ENCODE data around the gene PIMREG. TPM values are rescaled to one million over a fixed set of nuclear protein-coding genes. Genes with fewer than 3 reads are reported as not detected.

The PIMREG gene
- total and polyA plus RNA-seq, 3 donors from 2014 or later, result 0.73 to 1.8 (median 1.3) TPM

DNA sequence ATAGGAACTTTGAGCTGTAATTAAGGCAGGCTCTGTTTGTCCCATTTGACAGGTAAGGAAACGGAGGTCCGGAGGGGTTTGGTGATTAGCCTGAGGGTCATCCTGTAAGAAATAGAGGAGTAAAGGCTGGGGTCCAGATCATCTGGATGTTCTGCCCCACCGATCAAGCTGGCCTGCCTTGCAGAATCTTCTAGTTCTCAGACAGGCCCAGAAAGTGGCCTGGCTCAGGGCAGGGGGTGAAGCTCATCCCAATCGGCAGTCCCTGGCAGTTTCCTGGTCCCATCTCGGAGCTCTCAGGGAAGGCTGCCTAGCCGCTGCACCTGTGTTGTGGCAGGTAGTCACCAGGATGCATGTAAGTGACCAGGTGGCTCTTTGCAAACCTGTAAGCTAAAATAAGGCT lies 4.2 kb downstream of the PIMREG start:
- no peak for DNase-seq
- no peaks in the 10 kb centered on the region for H3K27me3 ChIP-seq
- H3K4me1 ChIP-seq, result peaks cover 10% of the 10 kb centered on the region
- intact Hi-C loops (cut with DNase I; ENCODE audit: low total_unique reads), result no loop called here
- WGBS, 2 donors, result 93 to 95% methylated on average over 4 to 6 of the region's 6 CpGs
- no peaks in the 10 kb centered on the region for H3K9me3 ChIP-seq
- H3K27ac ChIP-seq, result no peak overlapping the region
- TF ChIP-seq POLR2A (IDR thresholded peaks at IDR 0.05), result no peak
- TF ChIP-seq, protein P1, sequence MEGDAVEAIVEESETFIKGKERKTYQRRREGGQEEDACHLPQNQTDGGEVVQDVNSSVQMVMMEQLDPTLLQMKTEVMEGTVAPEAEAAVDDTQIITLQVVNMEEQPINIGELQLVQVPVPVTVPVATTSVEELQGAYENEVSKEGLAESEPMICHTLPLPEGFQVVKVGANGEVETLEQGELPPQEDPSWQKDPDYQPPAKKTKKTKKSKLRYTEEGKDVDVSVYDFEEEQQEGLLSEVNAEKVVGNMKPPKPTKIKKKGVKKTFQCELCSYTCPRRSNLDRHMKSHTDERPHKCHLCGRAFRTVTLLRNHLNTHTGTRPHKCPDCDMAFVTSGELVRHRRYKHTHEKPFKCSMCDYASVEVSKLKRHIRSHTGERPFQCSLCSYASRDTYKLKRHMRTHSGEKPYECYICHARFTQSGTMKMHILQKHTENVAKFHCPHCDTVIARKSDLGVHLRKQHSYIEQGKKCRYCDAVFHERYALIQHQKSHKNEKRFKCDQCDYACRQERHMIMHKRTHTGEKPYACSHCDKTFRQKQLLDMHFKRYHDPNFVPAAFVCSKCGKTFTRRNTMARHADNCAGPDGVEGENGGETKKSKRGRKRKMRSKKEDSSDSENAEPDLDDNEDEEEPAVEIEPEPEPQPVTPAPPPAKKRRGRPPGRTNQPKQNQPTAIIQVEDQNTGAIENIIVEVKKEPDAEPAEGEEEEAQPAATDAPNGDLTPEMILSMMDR (IDR thresholded peaks at IDR 0.05), result no peak
- H3K4me3 ChIP-seq, result no peak overlapping the region
- H3K36me3 ChIP-seq (ENCODE audit: low read depth, missing control alignments), result no peaks in the 10 kb centered on the region

DNA sequence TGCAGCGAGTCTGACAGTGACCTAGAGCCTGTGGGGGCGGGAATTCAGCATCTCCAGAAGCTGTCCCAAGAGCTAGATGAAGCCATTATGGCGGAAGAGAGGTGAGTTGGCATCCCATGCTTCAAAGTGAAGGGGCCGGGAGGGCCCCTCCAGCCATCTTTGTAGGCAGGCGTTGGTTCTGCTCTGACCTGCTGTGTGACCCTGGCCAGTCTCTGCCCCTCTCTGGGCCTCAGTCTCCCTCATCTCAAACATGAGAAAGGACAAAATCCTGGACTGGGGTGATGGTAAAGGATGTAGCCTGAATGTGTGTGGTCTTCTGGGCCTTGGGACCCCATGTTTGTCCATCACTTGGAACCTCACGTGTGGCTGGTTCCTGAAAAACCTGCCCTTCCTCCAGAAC lies 5.1 kb downstream of the PIMREG start:
- H3K4me3 ChIP-seq, result no peak overlapping the region
- 96 to 100% methylated on average over 5 to 6 of the region's 6 CpGs for WGBS, 2 donors
- intact Hi-C loops (cut with DNase I; ENCODE audit: low total_unique reads), result no loop called here

DNA sequence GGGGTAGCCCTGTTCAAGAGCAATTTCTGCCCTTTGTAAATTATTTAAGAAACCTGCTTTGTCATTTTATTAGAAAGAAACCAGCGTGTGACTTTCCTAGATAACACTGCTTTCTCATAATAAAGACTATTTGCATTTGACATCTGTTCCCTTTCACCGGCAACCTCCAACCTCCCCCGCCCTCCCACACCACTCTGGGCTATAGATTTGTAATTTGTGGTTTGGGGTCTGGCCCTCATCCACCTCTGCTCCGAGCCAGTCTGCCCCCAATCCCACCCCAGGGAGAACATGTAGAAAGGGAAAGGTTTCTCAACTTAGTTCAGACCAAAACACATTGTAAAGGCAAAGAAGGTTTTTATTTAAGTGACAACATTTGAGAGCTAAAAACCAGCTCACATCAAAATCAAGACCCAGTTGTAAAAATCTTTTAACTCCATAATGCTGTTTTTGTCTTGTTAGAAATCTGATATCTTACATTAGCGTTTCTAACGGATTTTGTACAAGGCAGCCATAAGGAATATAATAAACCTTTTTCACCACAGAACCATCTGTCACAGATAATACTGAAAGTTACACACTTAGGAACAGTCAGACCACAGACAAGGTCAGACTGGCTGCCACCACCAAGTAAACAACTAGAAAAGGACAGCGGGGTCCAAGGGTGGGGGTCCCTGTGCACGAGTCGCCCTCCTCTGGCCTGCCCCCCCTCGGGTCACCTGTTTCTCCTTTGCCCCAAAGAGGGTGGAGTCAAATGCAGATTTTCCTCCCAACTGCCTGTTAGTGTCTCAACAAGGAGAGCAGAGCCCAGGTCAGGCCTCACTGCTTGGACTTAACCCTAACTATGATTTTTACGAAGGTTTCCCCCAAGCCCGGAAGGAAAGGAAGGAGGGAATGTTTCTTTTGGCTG lies 6.9 kb downstream of the PIMREG start:
- intact Hi-C loops (cut with DNase I; ENCODE audit: low total_unique reads), result no loop called here
- TF ChIP-seq, protein P1 (IDR thresholded peaks at IDR 0.05), result no peak
- TF ChIP-seq POLR2A (IDR thresholded peaks at IDR 0.05), result no peak
- 27 to 47% methylated on average over 12 of the region's 12 CpGs for WGBS, 2 donors

More for the DNA sequence above, 5.1 kb downstream of the PIMREG start:
- H3K36me3 ChIP-seq (ENCODE audit: low read depth, missing control alignments), result no peaks in the 10 kb centered on the region
- no peak overlapping the region for H3K27ac ChIP-seq
- no peak for DNase-seq
- H3K9me3 ChIP-seq, result no peaks in the 10 kb centered on the region
- H3K27me3 ChIP-seq, result no peaks in the 10 kb centered on the region
- peaks cover 10% of the 10 kb centered on the region for H3K4me1 ChIP-seq
- TF ChIP-seq POLR2A (IDR thresholded peaks at IDR 0.05), result no peak
- TF ChIP-seq, protein P1 (IDR thresholded peaks at IDR 0.05), result no peak

DNA sequence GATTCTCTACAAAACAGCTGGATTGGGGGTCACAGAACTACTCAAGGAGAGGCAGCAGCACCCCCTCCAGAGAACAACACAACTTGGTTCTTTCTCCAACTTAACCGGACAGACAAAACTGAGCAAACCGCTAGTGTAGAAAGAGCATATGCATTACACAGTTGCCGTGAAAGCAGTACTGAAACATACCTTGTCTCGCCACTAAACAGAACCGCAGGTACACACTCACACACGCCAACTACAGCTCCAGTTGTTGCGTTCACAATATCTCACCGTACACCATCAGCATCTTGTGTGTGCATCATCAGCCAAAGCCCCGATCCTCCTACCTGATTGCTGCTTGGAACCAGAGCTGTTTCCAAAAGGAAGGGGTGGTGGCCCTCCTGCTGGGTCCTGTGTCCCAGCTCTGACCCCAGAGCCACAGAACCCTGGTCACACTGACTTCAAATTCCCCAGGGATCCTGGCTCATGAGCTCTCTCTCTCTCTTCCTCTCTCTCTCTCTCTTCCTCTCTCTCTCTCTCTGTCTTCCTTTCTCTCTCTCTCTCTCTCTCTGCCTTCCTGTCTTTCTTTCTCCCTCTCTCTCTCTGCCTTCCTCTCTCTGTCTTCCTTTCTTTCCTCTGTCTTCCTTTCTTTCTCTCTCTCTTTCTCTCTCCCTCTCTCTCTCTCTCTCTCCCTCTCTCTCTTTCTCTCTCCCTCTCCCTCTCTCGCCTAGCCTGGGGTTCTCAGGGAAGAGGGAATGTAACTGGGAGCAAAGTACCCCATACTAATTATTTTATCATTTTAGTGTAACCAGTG lies 8.4 kb downstream of the PIMREG start:
- WGBS, 2 donors, result 79 to 89% methylated on average over 10 of the region's 10 CpGs
- Histone ChIP-seq H3K9me3 (no peaks in the 10 kb centered on the region), H3K4me3 (no peak overlapping the region), H3K27me3 (no peaks in the 10 kb centered on the region), H3K4me1 (peaks cover 10% of the 10 kb centered on the region), H3K27ac (no peak overlapping the region), H3K36me3 (ENCODE audit: low read depth, missing control alignments) (no peaks in the 10 kb centered on the region)
- intact Hi-C loops (cut with DNase I; ENCODE audit: low total_unique reads), result no loop called here
- no peak for DNase-seq
- TF ChIP-seq, protein P1 (IDR thresholded peaks at IDR 0.05), result no peak
- TF ChIP-seq POLR2A (IDR thresholded peaks at IDR 0.05), result no peak

More for the DNA sequence above, 6.9 kb downstream of the PIMREG start:
- no peaks in the 10 kb centered on the region for H3K36me3 ChIP-seq (ENCODE audit: low read depth, missing control alignments)
- peaks cover 10% of the 10 kb centered on the region for H3K4me1 ChIP-seq
- no peaks in the 10 kb centered on the region for H3K27me3 ChIP-seq
- H3K27ac ChIP-seq, result no peak overlapping the region
- H3K4me3 ChIP-seq, result no peak overlapping the region
- no peaks in the 10 kb centered on the region for H3K9me3 ChIP-seq
- no peak for DNase-seq
